GM12878 (cell line): ENCODE results near the gene ABCA13. TPM values are rescaled to one million over a fixed set of nuclear protein-coding genes. Genes with fewer than 3 reads are reported as not detected.

Source experiments
- ATAC-seq: fragments of 200-7000 bp; cut with Tn5 transposase; 3 replicates; pipeline ENCODE4 v1.9.1; 2020; ENCODE audit warnings: mild to moderate bottlenecking, moderate library complexity
- BruUV-seq: library from RNA; stranded (reverse); fragments of 400-500 nt; replicated peaks from 2 replicates; lab custom pipeline; 2021; lab: Mats Ljungman, UMichigan
- CTCF ChIA-PET: fragments of 300-600 bp; sonication (Branson Sonifier 250); formaldehyde crosslinking; extraction: SDS; loops from one replicate; lab custom pipeline; 2021; ENCODE audit warnings: inconsistent platforms; lab: Yijun Ruan, JAX
- POLR2A ChIA-PET: fragments of 350-600 bp; formaldehyde crosslinking; extraction: SDS; loops from one replicate; lab custom pipeline; 2021; ENCODE audit warnings: inconsistent platforms; lab: Charles Lee
- RAD21 ChIA-PET: fragments of 300-600 bp; sonication (Branson Sonifier 250); formaldehyde crosslinking; loops from one replicate; lab custom pipeline; 2023; ENCODE audit warnings: antibody characterized with exemption; ENCODE audit not compliant: unreplicated experiment; lab: Charles Lee
- SMC1A ChIA-PET: fragments of 300-600 bp; sonication (Branson Sonifier 250); formaldehyde crosslinking; loops from one replicate; lab custom pipeline; 2023; ENCODE audit not compliant: unreplicated experiment, uncharacterized antibody; lab: Charles Lee
- DNase-seq: peaks from one replicate; pipeline ENCODE4 v3.0.0-alpha.2; 2011; ENCODE audit warnings: low read depth, low spot score
- FAIRE-seq: peaks from 3 replicates; lab custom pipeline; 2011; peaks lifted over from hg19 to GRCh38; lab: Jason Lieb, UNC
- H2AFZ ChIP-seq: 2 replicates; pipeline ENCODE4 v1.6.0; 2011; ENCODE audit warnings: low read depth, low read length, control low read depth; ENCODE audit not compliant: control insufficient read depth
- H3K27ac ChIP-seq: 2 replicates; pipeline ENCODE4 v1.5.1; 2011; ENCODE audit warnings: control low read depth; ENCODE audit not compliant: control insufficient read depth, insufficient read depth
- H3K27me3 ChIP-seq, 2 experiments: replicated peaks in 1 of 2; 2 replicates each; pipeline versions ENCODE4 v1.6.0 to v1.6.1; 2011; ENCODE audit warnings: low read length in 1 of 2; ENCODE audit not compliant: control insufficient read depth in 2 of 2, insufficient read depth in 2 of 2
- H3K36me3 ChIP-seq, 2 experiments: 2 replicates each; pipeline ENCODE4 v1.5.1; 2011; ENCODE audit warnings: low read length in 1 of 2; ENCODE audit not compliant: control insufficient read depth in 2 of 2, insufficient read depth in 2 of 2
- H3K4me1 ChIP-seq: 2 replicates; pipeline ENCODE4 v1.6.1; 2011; ENCODE audit warnings: mild to moderate bottlenecking, low read length, moderate library complexity, mixed read lengths; ENCODE audit not compliant: control insufficient read depth, insufficient read depth
- H3K4me2 ChIP-seq: 2 replicates; pipeline ENCODE4 v1.6.0; 2011; ENCODE audit warnings: control low read depth; ENCODE audit not compliant: control insufficient read depth, insufficient read depth
- H3K4me3 ChIP-seq: fragments of 200-600 bp; sonication (generic); 2 replicates; pipeline ENCODE4 v1.5.1; 2016
- H3K79me2 ChIP-seq: 2 replicates; pipeline ENCODE4 v1.6.0; 2011; ENCODE audit warnings: low read length; ENCODE audit not compliant: control insufficient read depth, insufficient read depth
- H3K9ac ChIP-seq: 2 replicates; pipeline ENCODE4 v1.8.0; 2011; ENCODE audit warnings: low read length, control low read depth, mixed read lengths; ENCODE audit not compliant: control insufficient read depth, insufficient read depth
- H3K9me3 ChIP-seq: replicated peaks from 3 replicates; pipeline ENCODE4 v1.5.1; 2011; ENCODE audit warnings: mild to moderate bottlenecking, low read length; ENCODE audit not compliant: control insufficient read depth, insufficient read depth
- H4K20me1 ChIP-seq: 2 replicates; pipeline ENCODE4 v1.6.0; 2011; ENCODE audit not compliant: control insufficient read depth, insufficient read depth
- EGR1 ChIP-seq, 2 experiments: IDR thresholded peaks; 1 replicate in 1 of 2; 2 replicates in 1 of 2; pipeline ENCODE4 v1.6.1; 2011 to 2012; ENCODE audit warnings: low read depth in 2 of 2, low read length in 2 of 2, borderline replicate concordance in 1 of 2, mild to moderate bottlenecking in 1 of 2, moderate library complexity in 1 of 2
- EZH2 ChIP-seq: IDR thresholded peaks from 2 replicates; pipeline ENCODE4 v1.6.1; 2012; ENCODE audit warnings: low read depth, mild to moderate bottlenecking, control low read depth, inconsistent platforms, low read length, borderline replicate concordance; ENCODE audit not compliant: control insufficient read depth
- FOS ChIP-seq: IDR thresholded peaks from 3 replicates; pipeline ENCODE4 v1.6.1; 2011; ENCODE audit warnings: borderline replicate concordance; ENCODE audit not compliant: insufficient read length; ENCODE audit errors: extremely low read depth
- GABPA ChIP-seq: IDR thresholded peaks from 2 replicates; pipeline ENCODE4 v1.6.1; 2014; ENCODE audit warnings: antibody characterized with exemption, low read depth, mild to moderate bottlenecking, inconsistent platforms
- HDAC6 ChIP-seq: fragments of 200-600 bp; sonication (generic); IDR thresholded peaks from one replicate; pipeline ENCODE4 v1.8.0; 2017; ENCODE audit warnings: antibody characterized with exemption; ENCODE audit not compliant: unreplicated experiment
- KAT2A ChIP-seq: conservative IDR thresholded peaks from 2 replicates; pipeline ENCODE4 v1.6.1; 2011; ENCODE audit warnings: low read depth, low read length; ENCODE audit not compliant: control insufficient read depth
- RBBP5 ChIP-seq: fragments of 200-600 bp; sonication (generic); conservative IDR thresholded peaks from 2 replicates; pipeline ENCODE4 v1.6.1; 2016
- SRF ChIP-seq, 2 experiments: IDR thresholded peaks; 2 replicates each; pipeline ENCODE4 v1.6.1; 2011; ENCODE audit warnings: low read depth in 2 of 2, low read length in 2 of 2, mild to moderate bottlenecking in 1 of 2, moderate library complexity in 1 of 2
- YBX1 ChIP-seq: fragments of 450-650 bp; IDR thresholded peaks from 2 replicates; pipeline ENCODE4 v1.6.1; 2016; ENCODE audit warnings: antibody characterized with exemption
- ZNF24 ChIP-seq: fragments of 450-650 bp; IDR thresholded peaks from 2 replicates; pipeline ENCODE4 v1.6.1; 2017; ENCODE audit warnings: antibody characterized with exemption, mild to moderate bottlenecking
- in situ Hi-C: fragments of 300-500 bp; cut with MboI; formaldehyde crosslinking; loops from 9 replicates; pipeline ENCODE4 v1.14.3; 2018; ENCODE audit warnings: mixed read lengths
- intact Hi-C: fragments of 100-400 bp; cut with micrococcal nuclease; formaldehyde crosslinking; loops from one replicate; pipeline ENCODE4 v1.14.2; 2022; ENCODE audit not compliant: unreplicated experiment
- polyA plus RNA-seq, 11 experiments: library from polyadenylated mRNA; depleted of rRNA in 4 of 11; unstranded in 6 of 11; stranded (reverse) in 5 of 11; fragments of >200 nt; fragmentation: Nextera tagmentation in 4 of 11; fragmentation: Illumina TruSeq in 1 of 11; extraction: Ambion mirVana in 4 of 11; extraction: Trizol in 1 of 11; gene quantifications; 1 replicate in 1 of 11; 2 replicates in 10 of 11; pipeline versions ENCODE4 v1.2.1 to v1.2.3, GENCODE V29; 2011 to 2016; ENCODE audit warnings: inconsistent platforms in 2 of 11, missing spikeins in 2 of 11, low read depth in 1 of 11
- total RNA-seq, 4 experiments: library from RNA; depleted of rRNA in 3 of 4; stranded (reverse); fragments of >200 nt in 3 of 4; fragmentation: Illumina TruSeq in 1 of 4; extraction: Trizol in 1 of 4; gene quantifications; 2 replicates each; pipeline versions ENCODE4 v1.2.1 to v1.2.3, GENCODE V29; 2013 to 2021
- TF ChIP-seq, protein P1 (sequence below): IDR thresholded peaks from 2 replicates; pipeline ENCODE4 v1.6.1; 2011; ENCODE audit warnings: borderline replicate concordance, low read depth, mild to moderate bottlenecking, moderate library complexity, low read length; ENCODE audit not compliant: insufficient read depth, poor library complexity, severe bottlenecking
- TF ChIP-seq, protein P2 (sequence below): fragments of 450-650 bp; IDR thresholded peaks from 2 replicates; pipeline ENCODE4 v1.6.1; 2017; ENCODE audit warnings: low read depth, mild to moderate bottlenecking, moderate library complexity
- TF ChIP-seq, protein P3 (sequence below): IDR thresholded peaks from 2 replicates; pipeline ENCODE4 v1.6.1; 2012; ENCODE audit warnings: low read depth, low read length, improper control_type of control experiment
- TF ChIP-seq, protein P4 (sequence below): fragments of 450-650 bp; IDR thresholded peaks from 2 replicates; pipeline ENCODE4 v1.6.1; 2016; ENCODE audit warnings: mild to moderate bottlenecking

Gene ABCA13
- total and polyA plus RNA-seq, 10 of the 15 experiments (the other 5 are each of a cell fraction or from before 2014, with no cell fraction given): under 0.01 to 0.98 (median 0.04) TPM; not detected in 2

DNA sequence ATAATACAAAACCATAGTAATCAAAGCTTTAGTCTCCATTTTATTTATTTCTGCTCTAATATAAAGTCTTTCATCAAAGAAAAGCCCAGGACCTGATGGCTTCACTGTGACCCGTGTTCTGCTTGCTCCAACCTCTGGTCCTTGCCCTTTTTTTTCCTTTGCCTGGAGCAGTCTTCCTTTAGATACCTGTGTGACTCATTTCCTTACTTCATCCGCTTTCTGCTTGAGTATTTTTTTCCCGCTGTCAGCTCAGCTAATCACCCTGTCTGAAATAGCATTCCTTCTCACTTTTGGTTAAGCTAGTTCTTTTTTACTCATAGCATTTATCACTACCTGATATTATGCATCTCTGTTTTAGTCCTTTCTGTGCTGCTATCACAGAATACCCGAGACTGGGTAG is 194.8 kb downstream of the ABCA13 start (continued):
- TF ChIP-seq, protein P1, sequence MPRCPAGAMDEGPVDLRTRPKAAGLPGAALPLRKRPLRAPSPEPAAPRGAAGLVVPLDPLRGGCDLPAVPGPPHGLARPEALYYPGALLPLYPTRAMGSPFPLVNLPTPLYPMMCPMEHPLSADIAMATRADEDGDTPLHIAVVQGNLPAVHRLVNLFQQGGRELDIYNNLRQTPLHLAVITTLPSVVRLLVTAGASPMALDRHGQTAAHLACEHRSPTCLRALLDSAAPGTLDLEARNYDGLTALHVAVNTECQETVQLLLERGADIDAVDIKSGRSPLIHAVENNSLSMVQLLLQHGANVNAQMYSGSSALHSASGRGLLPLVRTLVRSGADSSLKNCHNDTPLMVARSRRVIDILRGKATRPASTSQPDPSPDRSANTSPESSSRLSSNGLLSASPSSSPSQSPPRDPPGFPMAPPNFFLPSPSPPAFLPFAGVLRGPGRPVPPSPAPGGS: no peak
- no peak for TF ChIP-seq GABPA
- TF ChIP-seq, protein P2, sequence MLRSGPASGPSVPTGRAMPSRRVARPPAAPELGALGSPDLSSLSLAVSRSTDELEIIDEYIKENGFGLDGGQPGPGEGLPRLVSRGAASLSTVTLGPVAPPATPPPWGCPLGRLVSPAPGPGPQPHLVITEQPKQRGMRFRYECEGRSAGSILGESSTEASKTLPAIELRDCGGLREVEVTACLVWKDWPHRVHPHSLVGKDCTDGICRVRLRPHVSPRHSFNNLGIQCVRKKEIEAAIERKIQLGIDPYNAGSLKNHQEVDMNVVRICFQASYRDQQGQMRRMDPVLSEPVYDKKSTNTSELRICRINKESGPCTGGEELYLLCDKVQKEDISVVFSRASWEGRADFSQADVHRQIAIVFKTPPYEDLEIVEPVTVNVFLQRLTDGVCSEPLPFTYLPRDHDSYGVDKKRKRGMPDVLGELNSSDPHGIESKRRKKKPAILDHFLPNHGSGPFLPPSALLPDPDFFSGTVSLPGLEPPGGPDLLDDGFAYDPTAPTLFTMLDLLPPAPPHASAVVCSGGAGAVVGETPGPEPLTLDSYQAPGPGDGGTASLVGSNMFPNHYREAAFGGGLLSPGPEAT: no peak
- no peak for TF ChIP-seq HDAC6
- TF ChIP-seq, protein P3, sequence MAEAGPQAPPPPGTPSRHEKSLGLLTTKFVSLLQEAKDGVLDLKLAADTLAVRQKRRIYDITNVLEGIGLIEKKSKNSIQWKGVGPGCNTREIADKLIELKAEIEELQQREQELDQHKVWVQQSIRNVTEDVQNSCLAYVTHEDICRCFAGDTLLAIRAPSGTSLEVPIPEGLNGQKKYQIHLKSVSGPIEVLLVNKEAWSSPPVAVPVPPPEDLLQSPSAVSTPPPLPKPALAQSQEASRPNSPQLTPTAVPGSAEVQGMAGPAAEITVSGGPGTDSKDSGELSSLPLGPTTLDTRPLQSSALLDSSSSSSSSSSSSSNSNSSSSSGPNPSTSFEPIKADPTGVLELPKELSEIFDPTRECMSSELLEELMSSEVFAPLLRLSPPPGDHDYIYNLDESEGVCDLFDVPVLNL: no peak
- TF ChIP-seq, all 136 proteins: peak for 0

DNA sequence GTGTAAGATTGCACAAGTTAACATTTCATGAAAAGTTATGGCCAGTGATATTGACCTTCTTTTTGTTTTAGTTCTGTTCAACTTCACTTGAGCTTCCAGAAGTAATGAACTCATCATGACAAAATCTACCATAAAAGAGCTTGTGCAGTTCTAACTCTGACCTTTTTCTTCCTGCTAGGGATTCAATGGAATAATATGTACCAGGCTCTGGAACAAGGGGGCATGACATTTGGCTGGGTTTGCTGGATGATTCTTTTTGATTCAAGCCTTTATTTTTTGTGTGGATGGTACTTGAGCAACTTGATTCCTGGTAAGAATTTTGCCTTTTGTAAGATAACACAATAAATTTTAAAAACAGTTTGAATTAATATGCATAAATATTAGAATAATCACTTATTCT is 205.0 kb downstream of the ABCA13 start:
- DNase-seq (no peak), FAIRE-seq (no peak), ATAC-seq (no peak)
- Histone ChIP-seq H4K20me1 (no peaks in the 10 kb centered on the region), H3K9ac (no peak overlapping the region), H3K4me2 (no peak overlapping the region), H3K36me3 (no peaks in the 10 kb centered on the region), H3K4me1 (no peaks in the 10 kb centered on the region), H3K27me3 (no peaks in the 10 kb centered on the region), H3K4me3 (no peak overlapping the region), H2AFZ (no peak overlapping the region), H3K9me3 (no peaks in the 10 kb centered on the region), H3K79me2 (no peaks in the 10 kb centered on the region), H3K27ac (no peak overlapping the region)
- BruUV-seq: no TSS peak
- intact Hi-C loops (no loop called here), in situ Hi-C loops (no loop called here)
- TF ChIP-seq RBBP5 (no peak), EZH2 (no peak), EGR1 (IDR thresholded peaks at IDR 0.05; ENCODE audit: borderline replicate concordance in 1 of 2, low read depth in 2 of 2, low read length in 2 of 2) (no peak), ZNF24 (no peak), YBX1 (no peak), FOS (no peak), SRF (IDR thresholded peaks at IDR 0.05; ENCODE audit: low read depth in 2 of 2, low read length in 2 of 2) (no peak), KAT2A (no peak)
- TF ChIP-seq, protein P4, sequence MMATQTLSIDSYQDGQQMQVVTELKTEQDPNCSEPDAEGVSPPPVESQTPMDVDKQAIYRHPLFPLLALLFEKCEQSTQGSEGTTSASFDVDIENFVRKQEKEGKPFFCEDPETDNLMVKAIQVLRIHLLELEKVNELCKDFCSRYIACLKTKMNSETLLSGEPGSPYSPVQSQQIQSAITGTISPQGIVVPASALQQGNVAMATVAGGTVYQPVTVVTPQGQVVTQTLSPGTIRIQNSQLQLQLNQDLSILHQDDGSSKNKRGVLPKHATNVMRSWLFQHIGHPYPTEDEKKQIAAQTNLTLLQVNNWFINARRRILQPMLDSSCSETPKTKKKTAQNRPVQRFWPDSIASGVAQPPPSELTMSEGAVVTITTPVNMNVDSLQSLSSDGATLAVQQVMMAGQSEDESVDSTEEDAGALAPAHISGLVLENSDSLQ: no peak
- SMC1A ChIA-PET: no interaction called here
- RAD21 ChIA-PET: no interaction called here
- POLR2A ChIA-PET: no interaction called here
- CTCF ChIA-PET: no interaction called here
